Nephron (organoid): Measurements from ENCODE around the gene GDF7.

Experiments
- H3K27ac Mint-ChIP-seq, 3 experiments: 2 replicates each; pipeline ENCODE4 v1.8.0; 2020; ENCODE audit warnings: mixed read lengths in 3 of 3, mild to moderate bottlenecking in 2 of 3, moderate library complexity in 1 of 3
- H3K27me3 Mint-ChIP-seq: 2 replicates; pipeline ENCODE4 v1.8.0; 2021; ENCODE audit warnings: low read depth, mild to moderate bottlenecking, moderate library complexity, mixed read lengths
- H3K36me3 Mint-ChIP-seq: 2 replicates; pipeline ENCODE4 v1.8.0; 2020; ENCODE audit warnings: low read depth, mixed read lengths
- H3K4me1 Mint-ChIP-seq: 2 replicates; pipeline ENCODE4 v1.8.0; 2020; ENCODE audit warnings: mixed read lengths
- H3K4me3 Mint-ChIP-seq, 3 experiments: 2 replicates each; pipeline ENCODE4 v1.8.0; 2020; ENCODE audit warnings: mild to moderate bottlenecking in 3 of 3, mixed read lengths in 3 of 3, moderate library complexity in 2 of 3
- H3K9me3 Mint-ChIP-seq: 2 replicates; pipeline ENCODE4 v1.8.0; 2020; ENCODE audit warnings: mixed read lengths
- TF ChIP-seq, protein P1 (sequence below), 3 experiments: fragments of 200-600 bp; sonication (generic); IDR thresholded peaks; one replicate each; pipeline ENCODE4 v1.5.0; 2021; ENCODE audit warnings: antibody characterized with exemption in 3 of 3; ENCODE audit not compliant: unreplicated experiment in 3 of 3

The GDF7 gene

DNA sequence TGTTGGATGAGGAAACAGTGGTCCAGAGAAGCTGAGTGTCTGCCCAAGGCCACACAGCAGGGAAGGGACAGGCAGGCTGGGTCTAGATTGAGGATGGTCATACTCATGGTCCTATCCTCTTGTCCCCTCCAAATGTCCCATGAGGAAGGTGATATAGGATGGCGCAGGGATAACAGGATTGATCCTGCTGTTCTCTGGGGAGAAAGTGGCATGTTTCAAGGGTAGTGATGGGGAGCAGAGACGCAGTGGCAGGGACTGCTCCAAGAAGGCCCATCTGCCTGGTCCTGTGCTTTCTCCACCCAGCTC is 40.6 kb upstream of the GDF7 start:
- Mint-ChIP-seq H3K27me3 (peaks cover 7% of the 10 kb centered on the region), H3K4me1 (peaks cover 37% of the 10 kb centered on the region), H3K4me3 (no peak overlapping the region), H3K9me3 (no peaks in the 10 kb centered on the region), H3K36me3 (peaks cover 3% of the 10 kb centered on the region), H3K27ac (peak overlapping the region in 2 of 3 experiments; percentile 38 to 56)
- TF ChIP-seq, protein P1, sequence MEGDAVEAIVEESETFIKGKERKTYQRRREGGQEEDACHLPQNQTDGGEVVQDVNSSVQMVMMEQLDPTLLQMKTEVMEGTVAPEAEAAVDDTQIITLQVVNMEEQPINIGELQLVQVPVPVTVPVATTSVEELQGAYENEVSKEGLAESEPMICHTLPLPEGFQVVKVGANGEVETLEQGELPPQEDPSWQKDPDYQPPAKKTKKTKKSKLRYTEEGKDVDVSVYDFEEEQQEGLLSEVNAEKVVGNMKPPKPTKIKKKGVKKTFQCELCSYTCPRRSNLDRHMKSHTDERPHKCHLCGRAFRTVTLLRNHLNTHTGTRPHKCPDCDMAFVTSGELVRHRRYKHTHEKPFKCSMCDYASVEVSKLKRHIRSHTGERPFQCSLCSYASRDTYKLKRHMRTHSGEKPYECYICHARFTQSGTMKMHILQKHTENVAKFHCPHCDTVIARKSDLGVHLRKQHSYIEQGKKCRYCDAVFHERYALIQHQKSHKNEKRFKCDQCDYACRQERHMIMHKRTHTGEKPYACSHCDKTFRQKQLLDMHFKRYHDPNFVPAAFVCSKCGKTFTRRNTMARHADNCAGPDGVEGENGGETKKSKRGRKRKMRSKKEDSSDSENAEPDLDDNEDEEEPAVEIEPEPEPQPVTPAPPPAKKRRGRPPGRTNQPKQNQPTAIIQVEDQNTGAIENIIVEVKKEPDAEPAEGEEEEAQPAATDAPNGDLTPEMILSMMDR (IDR thresholded peaks at IDR 0.05; ENCODE audit: unreplicated experiment in 3 of 3): no peak

DNA sequence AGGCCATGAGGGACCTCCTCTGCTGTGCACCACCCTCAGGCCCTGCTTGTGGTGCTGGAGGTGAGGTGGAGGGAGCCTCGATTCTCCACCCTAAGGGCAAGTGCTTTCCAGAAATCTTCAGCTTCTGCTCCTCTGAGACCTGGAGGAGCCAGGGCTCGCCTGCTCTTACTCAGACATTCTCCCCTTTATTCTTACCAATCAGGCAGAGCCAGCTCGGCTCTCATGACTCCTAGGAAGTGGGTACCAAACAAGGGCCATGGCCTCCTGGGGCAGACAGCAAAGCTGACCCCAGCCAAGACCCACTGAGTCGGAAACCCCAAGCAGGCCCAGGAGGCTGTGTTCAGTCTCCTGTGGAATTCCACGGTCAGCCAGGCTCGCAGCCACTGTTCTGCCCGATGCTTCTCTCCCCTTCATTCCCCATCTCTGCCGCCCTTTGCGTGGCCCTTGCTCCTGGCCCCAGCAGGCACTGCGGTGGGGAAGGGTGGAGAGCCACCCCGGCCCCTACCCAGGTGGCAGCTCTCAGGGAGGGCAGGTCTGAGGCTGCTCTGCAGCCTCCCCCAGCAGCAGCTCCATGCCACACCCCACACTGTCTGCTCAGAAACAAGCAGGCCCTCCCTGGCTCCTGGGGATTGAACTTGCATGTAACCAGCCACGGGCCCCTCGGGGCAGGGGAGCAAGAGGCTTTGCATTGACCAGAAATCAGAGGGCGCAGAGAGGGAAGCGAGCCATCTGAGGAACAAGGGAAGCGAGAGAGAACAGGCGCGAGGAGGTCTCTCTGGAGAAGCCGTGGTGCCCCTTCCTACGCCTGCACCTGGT is 40.0 kb upstream of the GDF7 start:
- H3K27me3 Mint-ChIP-seq: peaks cover 7% of the 10 kb centered on the region
- H3K36me3 Mint-ChIP-seq: peaks cover 3% of the 10 kb centered on the region
- peak overlapping the region; percentile 33 to 61 (median 38) for H3K27ac Mint-ChIP-seq
- no peaks in the 10 kb centered on the region for H3K9me3 Mint-ChIP-seq
- H3K4me3 Mint-ChIP-seq: no peak overlapping the region
- peaks cover 41% of the 10 kb centered on the region for H3K4me1 Mint-ChIP-seq
- TF ChIP-seq, protein P1 (IDR thresholded peaks at IDR 0.05; ENCODE audit: unreplicated experiment in 3 of 3): no peak

DNA sequence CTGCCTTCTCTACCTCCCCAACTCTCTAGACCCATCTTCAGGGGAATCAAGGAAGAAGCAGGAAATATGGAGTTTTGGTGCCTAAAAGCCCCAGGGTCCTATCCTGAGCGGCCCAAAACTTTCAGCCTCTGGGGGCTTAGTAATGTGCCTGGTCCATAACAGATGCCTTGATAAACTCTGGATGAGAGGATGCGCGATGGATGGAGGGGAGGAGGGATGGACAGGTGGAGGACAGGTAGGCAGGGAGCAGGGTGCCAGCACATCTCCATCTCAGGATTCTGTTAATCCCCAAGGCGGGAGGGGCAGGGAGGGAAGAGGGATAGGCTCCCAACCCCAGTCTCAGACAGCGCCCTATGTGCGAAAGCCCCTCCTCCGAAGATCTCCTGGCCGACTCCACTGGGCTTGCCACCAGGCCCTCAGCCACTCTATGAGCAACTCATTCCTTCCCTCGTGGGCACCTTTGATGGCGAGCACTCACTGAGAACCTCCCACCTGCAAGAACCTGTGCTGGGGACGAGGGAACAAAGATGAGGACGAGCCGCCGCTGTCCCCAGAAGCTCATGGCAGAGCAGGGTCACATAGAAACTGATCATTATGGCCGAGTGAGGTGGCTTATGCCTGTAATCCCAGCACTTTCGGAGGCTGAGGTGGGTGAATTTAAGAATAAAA is 39.1 kb upstream of the GDF7 start:
- Mint-ChIP-seq H3K4me1 (peaks cover 38% of the 10 kb centered on the region), H3K27ac (peak overlapping the region in 2 of 3 experiments; percentile 33 to 61), H3K36me3 (peaks cover 2% of the 10 kb centered on the region), H3K27me3 (peaks cover 7% of the 10 kb centered on the region), H3K4me3 (no peak overlapping the region), H3K9me3 (no peaks in the 10 kb centered on the region)
- TF ChIP-seq, protein P1 (IDR thresholded peaks at IDR 0.05; ENCODE audit: unreplicated experiment in 3 of 3): no peak

DNA sequence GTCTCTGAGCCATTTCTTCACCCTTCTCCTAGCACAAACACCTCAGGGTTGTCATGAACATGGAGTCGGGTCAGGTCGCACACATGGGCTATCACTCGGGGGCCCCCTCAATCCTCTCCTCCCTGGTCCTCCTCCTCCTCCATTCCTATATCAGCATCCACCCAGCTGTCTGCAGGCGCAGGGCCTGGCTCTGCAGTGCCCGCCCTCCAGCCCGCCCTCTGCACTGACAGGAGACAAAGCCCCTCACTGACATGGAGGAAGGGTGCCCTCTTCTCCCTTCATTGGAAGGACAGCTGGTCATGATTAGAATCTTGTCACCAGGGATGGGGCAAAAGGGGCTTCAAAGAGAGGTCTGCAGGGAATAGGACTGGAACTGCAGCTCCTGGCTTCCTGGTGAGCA is 37.8 kb upstream of the GDF7 start:
- no peaks in the 10 kb centered on the region for H3K36me3 Mint-ChIP-seq
- H3K4me1 Mint-ChIP-seq: peaks cover 37% of the 10 kb centered on the region
- peak overlapping the region in 1 of 3 experiments; percentile 5 for H3K27ac Mint-ChIP-seq
- no peaks in the 10 kb centered on the region for H3K9me3 Mint-ChIP-seq
- peaks cover 7% of the 10 kb centered on the region for H3K27me3 Mint-ChIP-seq
- H3K4me3 Mint-ChIP-seq: no peak overlapping the region
- TF ChIP-seq, protein P1 (IDR thresholded peaks at IDR 0.05; ENCODE audit: unreplicated experiment in 3 of 3): no peak

DNA sequence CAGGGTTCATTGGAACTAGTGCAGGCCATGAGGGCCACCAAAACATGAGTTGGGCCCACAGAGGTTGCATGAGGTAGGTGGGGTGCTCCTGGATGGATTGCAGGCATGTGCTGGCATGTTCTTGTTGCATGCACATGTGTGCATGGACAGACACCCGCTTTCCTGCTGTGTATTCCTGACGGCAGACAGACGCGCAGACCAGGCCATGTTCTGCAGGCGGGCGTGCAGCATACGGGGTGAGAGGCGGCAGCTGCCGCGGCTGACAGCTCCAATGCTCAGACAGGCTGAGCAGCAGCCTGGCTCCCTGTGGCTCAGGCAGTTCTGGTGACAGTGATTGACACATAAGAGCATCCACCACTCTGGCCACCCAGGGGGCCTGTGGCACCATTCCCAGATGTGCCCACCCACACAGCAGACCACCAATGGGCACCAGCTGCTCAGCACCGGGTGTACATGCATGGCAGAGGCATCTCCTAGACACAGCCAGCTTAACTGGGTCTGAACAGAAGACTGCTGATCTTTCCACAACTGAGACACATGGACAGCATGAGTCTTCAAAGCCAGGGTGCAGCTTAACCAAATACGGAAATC is 37.3 kb upstream of the GDF7 start:
- H3K36me3 Mint-ChIP-seq: no peaks in the 10 kb centered on the region
- TF ChIP-seq, protein P1 (IDR thresholded peaks at IDR 0.05; ENCODE audit: unreplicated experiment in 3 of 3): no peak
- peaks cover 7% of the 10 kb centered on the region for H3K27me3 Mint-ChIP-seq
- H3K4me3 Mint-ChIP-seq: no peak overlapping the region
- H3K9me3 Mint-ChIP-seq: no peaks in the 10 kb centered on the region
- H3K27ac Mint-ChIP-seq: no peak overlapping the region
- H3K4me1 Mint-ChIP-seq: peaks cover 42% of the 10 kb centered on the region
